Astrocyte (in vitro differentiated cells and primary cell): ENCODE data around the gene ALAD. TPM values are rescaled to one million over a fixed set of nuclear protein-coding genes. Genes with fewer than 3 reads are reported as not detected.

Experiments used
- DNase-seq: peaks from one replicate; pipeline ENCODE4 v3.0.0-alpha.2; 2010; ENCODE audit warnings: low read depth
- FAIRE-seq: peaks from 2 replicates; lab custom pipeline; 2011; peaks lifted over from hg19 to GRCh38; lab: Jason Lieb, UNC
- H2AFZ ChIP-seq: 2 replicates; pipeline ENCODE4 v1.6.0; 2012; ENCODE audit warnings: low read depth, low read length, inconsistent platforms
- H3K27ac ChIP-seq: 2 replicates; pipeline ENCODE4 v1.5.1; 2011; ENCODE audit warnings: low read depth, low read length, inconsistent platforms
- H3K27me3 ChIP-seq: 2 replicates; pipeline ENCODE4 v1.6.0; 2011; ENCODE audit warnings: low read length, inconsistent platforms; ENCODE audit not compliant: insufficient read depth
- H3K36me3 ChIP-seq: 2 replicates; pipeline ENCODE4 v1.5.1; 2011; ENCODE audit warnings: low read length, inconsistent platforms; ENCODE audit not compliant: insufficient read depth
- H3K4me1 ChIP-seq: 2 replicates; pipeline ENCODE4 v1.5.1; 2011; ENCODE audit warnings: low read length, inconsistent platforms; ENCODE audit not compliant: insufficient read depth
- H3K4me2 ChIP-seq: 2 replicates; pipeline ENCODE4 v1.6.0; 2012; ENCODE audit warnings: low read length, inconsistent platforms
- H3K4me3 ChIP-seq: 2 replicates; pipeline ENCODE4 v1.5.1; 2011; ENCODE audit warnings: low read depth, mild to moderate bottlenecking, low read length, inconsistent platforms; ENCODE audit not compliant: insufficient read depth
- H3K79me2 ChIP-seq: 2 replicates; pipeline ENCODE4 v1.6.0; 2012; ENCODE audit warnings: mild to moderate bottlenecking, low read length, inconsistent platforms; ENCODE audit not compliant: insufficient read depth
- H3K9ac ChIP-seq: 2 replicates; pipeline ENCODE4 v1.6.0; 2012; ENCODE audit warnings: mild to moderate bottlenecking, low read length, inconsistent platforms
- H3K9me3 ChIP-seq: 2 replicates; pipeline ENCODE4 v1.5.1; 2012; ENCODE audit warnings: low read depth, mild to moderate bottlenecking, low read length, inconsistent platforms; ENCODE audit not compliant: insufficient read depth
- H4K20me1 ChIP-seq: 2 replicates; pipeline ENCODE4 v1.6.0; 2012; ENCODE audit warnings: low read length, inconsistent platforms; ENCODE audit not compliant: insufficient read depth
- H3K27ac Mint-ChIP-seq: one replicate; pipeline ENCODE4 v1.8.0; 2021; ENCODE audit warnings: mild to moderate bottlenecking, mixed read lengths; ENCODE audit not compliant: unreplicated experiment
- H3K27me3 Mint-ChIP-seq: one replicate; pipeline ENCODE4 v1.8.0; 2021; ENCODE audit warnings: low read depth, mixed read lengths; ENCODE audit not compliant: unreplicated experiment
- H3K36me3 Mint-ChIP-seq: one replicate; pipeline ENCODE4 v1.8.0; 2021; ENCODE audit warnings: low read depth, mixed read lengths; ENCODE audit not compliant: unreplicated experiment
- H3K4me1 Mint-ChIP-seq: one replicate; pipeline ENCODE4 v1.8.0; 2021; ENCODE audit warnings: low read depth, mixed read lengths; ENCODE audit not compliant: unreplicated experiment
- H3K4me3 Mint-ChIP-seq: one replicate; pipeline ENCODE4 v1.8.0; 2021; ENCODE audit warnings: mild to moderate bottlenecking, moderate library complexity, mixed read lengths; ENCODE audit not compliant: unreplicated experiment
- H3K9me3 Mint-ChIP-seq: one replicate; pipeline ENCODE4 v1.8.0; 2021; ENCODE audit warnings: mild to moderate bottlenecking, mixed read lengths; ENCODE audit not compliant: unreplicated experiment
- CTCF ChIP-seq: IDR thresholded peaks from 2 replicates; pipeline ENCODE4 v1.5.1; 2011; ENCODE audit warnings: low read depth, mild to moderate bottlenecking, inconsistent platforms, low read length, moderate library complexity; ENCODE audit not compliant: insufficient read depth
- EZH2 ChIP-seq: IDR thresholded peaks from 2 replicates; pipeline ENCODE4 v1.6.1; 2012; ENCODE audit warnings: mild to moderate bottlenecking, low read length, inconsistent platforms; ENCODE audit not compliant: insufficient read depth
- total RNA-seq: library from RNA; stranded (reverse); gene quantifications from 2 replicates; pipeline ENCODE4 v1.2.1, GENCODE V29; 2021

Gene ALAD
- total RNA-seq, 1 donor from 2014 or later, result 20.7 TPM

- H4K20me1 ChIP-seq, result no peaks in the 10 kb centered on the region
- H3K9me3 ChIP-seq, result no peaks in the 10 kb centered on the region
- H3K4me1 ChIP-seq, result no peaks in the 10 kb centered on the region
- Mint-ChIP-seq H3K4me1 (no peaks in the 10 kb centered on the region), H3K27me3 (no peaks in the 10 kb centered on the region), H3K36me3 (peaks cover 29% of the 10 kb centered on the region), H3K4me3 (no peak overlapping the region), H3K27ac (no peak overlapping the region), H3K9me3 (no peaks in the 10 kb centered on the region)
- FAIRE-seq (no peak), DNase-seq (no peak)
- TF ChIP-seq CTCF (no peak), EZH2 (no peak)
- H3K79me2 ChIP-seq, result no peaks in the 10 kb centered on the region
- H3K27ac ChIP-seq, result no peak overlapping the region
- no peak overlapping the region for H3K9ac ChIP-seq
- no peak overlapping the region for H3K4me3 ChIP-seq
- H3K4me2 ChIP-seq, result no peak overlapping the region
- H3K36me3 ChIP-seq, result peaks cover 5% of the 10 kb centered on the region
- no peak overlapping the region for H2AFZ ChIP-seq
- H3K27me3 ChIP-seq, result no peaks in the 10 kb centered on the region
Measured at GRCh38 chr9:113390192-113390960, 10.7 kb downstream of the ALAD start.

GRCh38 chr9:113389451-113389850 is 11.6 kb downstream of the ALAD start:
- H2AFZ ChIP-seq, result no peak overlapping the region
- H3K9ac ChIP-seq, result no peak overlapping the region
- no peak for DNase-seq
- no peaks in the 10 kb centered on the region for H3K79me2 ChIP-seq
- H3K36me3 Mint-ChIP-seq, result peaks cover 29% of the 10 kb centered on the region
- no peaks in the 10 kb centered on the region for H3K9me3 ChIP-seq
- no peak for TF ChIP-seq CTCF
- TF ChIP-seq EZH2, result no peak
- no peak for FAIRE-seq
- H3K4me3 Mint-ChIP-seq, result no peak overlapping the region
- H3K4me2 ChIP-seq, result no peak overlapping the region
- no peaks in the 10 kb centered on the region for H3K4me1 ChIP-seq
- no peaks in the 10 kb centered on the region for H3K27me3 Mint-ChIP-seq
- no peaks in the 10 kb centered on the region for H3K27me3 ChIP-seq
- H3K9me3 Mint-ChIP-seq, result no peaks in the 10 kb centered on the region
- H3K4me3 ChIP-seq, result no peak overlapping the region
- H3K27ac Mint-ChIP-seq, result no peak overlapping the region
- H4K20me1 ChIP-seq, result no peaks in the 10 kb centered on the region
- no peaks in the 10 kb centered on the region for H3K4me1 Mint-ChIP-seq
- no peak overlapping the region for H3K27ac ChIP-seq
- H3K36me3 ChIP-seq, result peaks cover 5% of the 10 kb centered on the region

- TF ChIP-seq EZH2 (no peak), CTCF (no peak)
- DNase-seq, result no peak
- Mint-ChIP-seq H3K27ac (no peak overlapping the region), H3K4me1 (no peaks in the 10 kb centered on the region), H3K27me3 (no peaks in the 10 kb centered on the region), H3K9me3 (no peaks in the 10 kb centered on the region), H3K36me3 (peaks cover 29% of the 10 kb centered on the region), H3K4me3 (no peak overlapping the region)
- no peak overlapping the region for H3K4me3 ChIP-seq
- no peaks in the 10 kb centered on the region for H3K4me1 ChIP-seq
- no peaks in the 10 kb centered on the region for H3K79me2 ChIP-seq
- H2AFZ ChIP-seq, result no peak overlapping the region
- H3K4me2 ChIP-seq, result no peak overlapping the region
- no peaks in the 10 kb centered on the region for H4K20me1 ChIP-seq
- no peaks in the 10 kb centered on the region for H3K27me3 ChIP-seq
- H3K9me3 ChIP-seq, result no peaks in the 10 kb centered on the region
- H3K9ac ChIP-seq, result no peak overlapping the region
- H3K36me3 ChIP-seq, result peaks cover 5% of the 10 kb centered on the region
- H3K27ac ChIP-seq, result no peak overlapping the region
- no peak for FAIRE-seq
Measured at GRCh38 chr9:113388833-113389232, 12.3 kb downstream of the ALAD start.
